SK-N-MC (cell line): ENCODE measurements around the gene PER2.

Experiments used
- EZH2 ChIP-seq: fragments of 200-600 bp; sonication (generic); IDR thresholded peaks from one replicate; pipeline ENCODE4 v1.6.1; 2017; ENCODE audit warnings: antibody characterized with exemption
- FOXP2 ChIP-seq: optimal IDR thresholded peaks from 2 replicates; pipeline ENCODE3; 2011; ENCODE audit warnings: mild to moderate bottlenecking, moderate library complexity; ENCODE audit not compliant: insufficient read depth; ENCODE audit errors: extremely low read length, control extremely low read depth
- POLR2AphosphoS5 ChIP-seq: IDR thresholded peaks from 2 replicates; pipeline ENCODE4 v1.6.1; 2012; ENCODE audit warnings: mild to moderate bottlenecking, low read depth, low read length, borderline replicate concordance

DNA sequence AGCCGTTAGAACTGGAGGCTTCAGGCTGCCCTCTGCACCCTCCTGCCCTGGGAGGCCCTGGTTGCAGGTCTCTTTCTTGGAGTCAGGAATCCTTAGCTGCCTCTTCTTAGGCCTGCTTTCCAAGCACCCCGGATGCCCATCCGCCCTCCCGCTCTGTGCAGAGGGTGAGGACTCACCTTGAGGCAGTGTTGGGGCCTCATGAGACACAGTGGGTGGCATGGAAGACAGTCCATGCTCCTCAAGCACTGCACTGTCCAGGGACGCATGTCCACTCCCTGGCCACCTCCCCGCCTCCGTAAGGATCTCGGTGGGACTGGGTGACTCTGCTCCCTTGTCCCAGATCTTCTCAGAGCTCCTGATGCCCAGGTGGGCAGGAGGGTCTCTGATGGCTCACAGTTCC lies 26.2 kb upstream of the PER2 start:
- TF ChIP-seq POLR2AphosphoS5 (no peak), EZH2 (no peak), FOXP2 (no peak)
